ENCODE results near the gene AKAP1. TPM values are rescaled to one million over a fixed set of nuclear protein-coding genes. Genes with fewer than 3 reads are reported as not detected.

The AKAP1 gene
- total RNA-seq, 1 donor: 14.5 TPM

DNA sequence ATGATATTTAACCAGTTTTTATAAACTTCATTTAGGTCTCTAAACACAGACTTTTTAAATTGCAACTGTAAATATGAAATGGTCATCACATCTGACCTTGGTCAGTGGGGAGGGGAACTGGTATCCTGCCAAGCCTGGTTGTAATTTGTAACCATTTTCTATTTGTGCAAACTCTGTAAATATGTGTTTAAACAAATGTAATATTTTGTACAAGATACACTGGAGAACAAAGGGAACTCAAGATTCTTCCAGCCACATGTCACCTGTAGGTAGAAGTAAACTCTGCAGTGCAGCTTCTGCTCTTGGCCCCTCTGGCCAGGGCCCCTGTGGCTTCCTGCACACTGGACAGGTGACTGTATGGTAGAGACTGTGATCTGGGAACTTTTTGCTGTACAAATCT lies 35.8 kb downstream of the AKAP1 start:
- Histone ChIP-seq H3K36me3 (ENCODE audit: insufficient read depth, low read length) (no peaks in the 10 kb centered on the region), H3K27me3 (ENCODE audit: insufficient read depth, low read length) (no peaks in the 10 kb centered on the region), H3K4me1 (ENCODE audit: insufficient read depth, low read length) (no peaks in the 10 kb centered on the region), H4K20me1 (ENCODE audit: insufficient read depth, low read length) (no peaks in the 10 kb centered on the region), H3K9me3 (ENCODE audit: low read depth, low read length) (no peaks in the 10 kb centered on the region), H2AFZ (ENCODE audit: low read length) (no peak overlapping the region), H3K4me3 (ENCODE audit: insufficient read depth, low read length) (no peak overlapping the region), H3K4me2 (ENCODE audit: insufficient read depth, low read length) (no peak overlapping the region), H3K27ac (ENCODE audit: low read depth, low read length) (no peak overlapping the region), H3K79me2 (ENCODE audit: insufficient read depth, low read length) (no peaks in the 10 kb centered on the region)
- TF ChIP-seq, protein P1, sequence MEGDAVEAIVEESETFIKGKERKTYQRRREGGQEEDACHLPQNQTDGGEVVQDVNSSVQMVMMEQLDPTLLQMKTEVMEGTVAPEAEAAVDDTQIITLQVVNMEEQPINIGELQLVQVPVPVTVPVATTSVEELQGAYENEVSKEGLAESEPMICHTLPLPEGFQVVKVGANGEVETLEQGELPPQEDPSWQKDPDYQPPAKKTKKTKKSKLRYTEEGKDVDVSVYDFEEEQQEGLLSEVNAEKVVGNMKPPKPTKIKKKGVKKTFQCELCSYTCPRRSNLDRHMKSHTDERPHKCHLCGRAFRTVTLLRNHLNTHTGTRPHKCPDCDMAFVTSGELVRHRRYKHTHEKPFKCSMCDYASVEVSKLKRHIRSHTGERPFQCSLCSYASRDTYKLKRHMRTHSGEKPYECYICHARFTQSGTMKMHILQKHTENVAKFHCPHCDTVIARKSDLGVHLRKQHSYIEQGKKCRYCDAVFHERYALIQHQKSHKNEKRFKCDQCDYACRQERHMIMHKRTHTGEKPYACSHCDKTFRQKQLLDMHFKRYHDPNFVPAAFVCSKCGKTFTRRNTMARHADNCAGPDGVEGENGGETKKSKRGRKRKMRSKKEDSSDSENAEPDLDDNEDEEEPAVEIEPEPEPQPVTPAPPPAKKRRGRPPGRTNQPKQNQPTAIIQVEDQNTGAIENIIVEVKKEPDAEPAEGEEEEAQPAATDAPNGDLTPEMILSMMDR (IDR thresholded peaks at IDR 0.05; ENCODE audit: extremely low read depth, low read depth, low read length): no peak
- no peak for DNase-seq (ENCODE audit: insufficient read length, low spot score, missing footprints)

DNA sequence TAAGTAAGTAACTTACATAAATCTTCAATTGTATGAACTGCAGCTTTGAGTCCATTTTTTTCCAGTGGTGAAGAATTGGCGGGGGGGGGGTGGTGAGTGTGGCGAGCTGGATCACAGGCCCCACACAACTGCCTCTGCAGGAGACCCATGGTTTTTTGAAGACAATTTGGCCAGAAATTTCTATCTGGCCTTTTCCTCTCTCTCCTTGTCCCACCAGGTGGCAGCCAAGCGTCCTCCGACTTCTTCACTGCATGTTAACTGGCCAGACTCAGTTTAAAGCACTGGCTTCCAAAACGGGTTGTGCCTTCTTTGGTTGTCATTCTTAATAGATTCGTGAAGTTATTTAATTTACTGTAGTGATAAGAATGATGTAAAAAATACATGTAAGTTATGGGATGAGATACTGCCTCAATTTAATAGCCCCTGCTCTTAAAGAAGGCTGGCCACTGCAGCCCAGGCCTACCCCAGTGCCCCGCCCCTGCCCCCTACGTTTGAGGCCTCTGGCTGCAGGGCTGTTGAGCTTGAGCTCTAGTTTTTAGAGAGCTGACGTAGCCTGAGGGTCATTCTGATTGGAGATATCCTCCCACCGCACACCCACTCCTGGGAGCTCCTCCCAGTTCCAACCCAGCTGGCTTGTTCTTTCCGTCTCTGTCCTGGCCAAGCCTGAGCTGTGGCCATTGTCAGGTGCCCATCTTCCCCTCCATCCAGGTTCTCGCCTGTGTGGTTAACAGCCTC lies 36.4 kb downstream of the AKAP1 start:
- H4K20me1 ChIP-seq (ENCODE audit: insufficient read depth, low read length): no peaks in the 10 kb centered on the region
- H3K4me3 ChIP-seq (ENCODE audit: insufficient read depth, low read length): no peak overlapping the region
- TF ChIP-seq, protein P1 (IDR thresholded peaks at IDR 0.05; ENCODE audit: extremely low read depth, low read depth, low read length): peak; percentile 53
- H2AFZ ChIP-seq (ENCODE audit: low read length): no peak overlapping the region
- no peak for DNase-seq (ENCODE audit: insufficient read length, low spot score, missing footprints)
- H3K9me3 ChIP-seq (ENCODE audit: low read depth, low read length): no peaks in the 10 kb centered on the region
- H3K27ac ChIP-seq (ENCODE audit: low read depth, low read length): no peak overlapping the region
- no peaks in the 10 kb centered on the region for H3K4me1 ChIP-seq (ENCODE audit: insufficient read depth, low read length)
- no peak overlapping the region for H3K4me2 ChIP-seq (ENCODE audit: insufficient read depth, low read length)
- no peaks in the 10 kb centered on the region for H3K27me3 ChIP-seq (ENCODE audit: insufficient read depth, low read length)
- H3K36me3 ChIP-seq (ENCODE audit: insufficient read depth, low read length): no peaks in the 10 kb centered on the region
- H3K79me2 ChIP-seq (ENCODE audit: insufficient read depth, low read length): no peaks in the 10 kb centered on the region

DNA sequence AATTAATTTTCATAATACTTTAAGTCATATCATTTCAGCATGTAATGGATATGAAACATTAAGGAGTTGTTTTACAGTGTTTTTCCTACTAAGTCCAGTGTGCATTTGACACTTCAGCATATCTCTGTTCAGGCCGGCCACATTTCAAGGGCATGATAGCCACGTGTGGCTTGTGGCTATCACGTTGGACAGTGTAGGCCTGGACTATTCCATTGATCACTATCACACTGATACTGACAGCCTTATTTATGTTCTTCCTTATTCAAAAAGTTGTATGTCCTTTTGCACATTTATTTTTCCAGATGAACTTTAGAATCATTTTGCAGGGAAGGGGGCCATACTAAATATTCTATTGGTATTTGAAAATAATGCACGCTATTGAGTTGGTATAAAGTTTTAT lies 39.0 kb downstream of the AKAP1 start:
- Histone ChIP-seq H3K79me2 (ENCODE audit: insufficient read depth, low read length) (no peaks in the 10 kb centered on the region), H3K36me3 (ENCODE audit: insufficient read depth, low read length) (no peaks in the 10 kb centered on the region), H2AFZ (ENCODE audit: low read length) (no peak overlapping the region), H3K4me1 (ENCODE audit: insufficient read depth, low read length) (no peaks in the 10 kb centered on the region), H4K20me1 (ENCODE audit: insufficient read depth, low read length) (no peaks in the 10 kb centered on the region), H3K27ac (ENCODE audit: low read depth, low read length) (no peak overlapping the region), H3K4me3 (ENCODE audit: insufficient read depth, low read length) (no peak overlapping the region), H3K27me3 (ENCODE audit: insufficient read depth, low read length) (no peaks in the 10 kb centered on the region), H3K4me2 (ENCODE audit: insufficient read depth, low read length) (no peak overlapping the region), H3K9me3 (ENCODE audit: low read depth, low read length) (no peaks in the 10 kb centered on the region)
- TF ChIP-seq, protein P1 (IDR thresholded peaks at IDR 0.05; ENCODE audit: extremely low read depth, low read depth, low read length): no peak
- DNase-seq (ENCODE audit: insufficient read length, low spot score, missing footprints): no peak

DNA sequence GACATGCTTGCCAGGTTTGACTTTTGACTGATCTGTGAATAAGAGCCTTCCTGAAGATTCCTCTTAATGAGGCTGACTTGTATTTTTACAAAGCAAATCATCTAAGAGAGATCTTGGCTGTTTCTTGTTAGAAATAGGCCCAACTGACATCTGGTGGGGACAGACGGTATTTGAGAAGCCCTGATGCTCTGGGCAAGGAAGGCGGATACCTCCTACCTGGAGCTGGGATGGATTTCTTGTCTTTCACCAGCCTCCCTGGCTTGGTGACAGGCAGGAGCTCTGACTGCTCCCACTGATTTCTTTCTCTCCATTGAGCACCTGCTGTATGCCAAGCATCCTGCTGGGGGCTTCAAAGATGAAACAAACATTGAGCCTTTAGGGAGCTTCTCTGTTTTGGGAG lies 40.4 kb downstream of the AKAP1 start:
- H2AFZ ChIP-seq (ENCODE audit: low read length): no peak overlapping the region
- TF ChIP-seq, protein P1 (IDR thresholded peaks at IDR 0.05; ENCODE audit: extremely low read depth, low read depth, low read length): no peak

More for the DNA sequence above, 40.4 kb downstream of the AKAP1 start:
- H3K79me2 ChIP-seq (ENCODE audit: insufficient read depth, low read length): no peaks in the 10 kb centered on the region
- H3K36me3 ChIP-seq (ENCODE audit: insufficient read depth, low read length): no peaks in the 10 kb centered on the region
- H3K9me3 ChIP-seq (ENCODE audit: low read depth, low read length): no peaks in the 10 kb centered on the region
- DNase-seq (ENCODE audit: insufficient read length, low spot score, missing footprints): no peak
- no peak overlapping the region for H3K4me2 ChIP-seq (ENCODE audit: insufficient read depth, low read length)
- H3K27me3 ChIP-seq (ENCODE audit: insufficient read depth, low read length): no peaks in the 10 kb centered on the region
- H3K27ac ChIP-seq (ENCODE audit: low read depth, low read length): no peak overlapping the region
- no peak overlapping the region for H3K4me3 ChIP-seq (ENCODE audit: insufficient read depth, low read length)
- H4K20me1 ChIP-seq (ENCODE audit: insufficient read depth, low read length): no peaks in the 10 kb centered on the region
- no peaks in the 10 kb centered on the region for H3K4me1 ChIP-seq (ENCODE audit: insufficient read depth, low read length)

Data from osteoblast (primary cell).